HG02678 (cell line): ENCODE measurements around the gene RAD51B.
"Not testable (repeated sequence)": the region's sequence is repeated elsewhere in the genome, so short reads cannot be mapped to it uniquely, and the experiment has no call there.

Source experiments
- ATAC-seq: cut with Tn5 transposase; IDR thresholded peaks from one replicate; pipeline ENCODE4 v1.9.1; 2021; ENCODE audit warnings: mild to moderate bottlenecking, moderate library complexity; ENCODE audit not compliant: unreplicated experiment

Gene RAD51B

DNA sequence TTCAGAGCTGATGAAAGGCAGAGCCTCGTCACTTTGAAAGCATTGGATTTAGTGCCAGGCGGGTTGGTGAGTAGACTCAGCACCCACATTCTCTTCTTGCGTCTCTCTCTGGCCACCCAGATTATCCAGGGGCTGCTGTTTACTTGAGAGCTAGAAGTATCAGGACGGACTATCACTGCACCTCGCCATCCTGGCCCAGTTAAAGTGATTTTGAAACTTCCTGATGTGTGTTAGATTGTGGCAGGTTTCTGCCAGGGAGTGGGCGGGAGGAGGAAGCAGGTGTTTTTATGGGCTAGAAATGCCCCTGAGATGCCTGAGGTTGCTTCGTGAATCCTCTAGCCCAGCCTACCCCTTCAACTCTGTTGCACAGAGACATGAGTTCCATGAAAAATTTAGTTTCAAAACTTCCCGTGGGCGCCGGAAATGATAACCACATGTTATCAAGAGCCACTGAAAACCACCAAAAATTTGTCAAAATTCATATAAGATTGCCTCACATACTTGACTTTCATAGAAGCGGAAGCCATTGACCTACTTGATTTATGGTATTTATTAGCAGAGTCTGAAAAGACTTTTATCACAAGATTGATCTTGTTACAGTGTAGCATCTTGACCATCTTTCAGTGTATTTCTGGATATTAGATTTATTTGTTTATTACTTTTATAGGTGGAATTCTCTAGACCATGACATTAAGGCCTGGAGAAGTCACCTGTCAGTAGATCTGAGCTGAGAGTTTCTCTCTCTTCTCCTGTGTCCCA is 466.0 kb downstream of the RAD51B start:
- ATAC-seq: peak; percentile 41

DNA sequence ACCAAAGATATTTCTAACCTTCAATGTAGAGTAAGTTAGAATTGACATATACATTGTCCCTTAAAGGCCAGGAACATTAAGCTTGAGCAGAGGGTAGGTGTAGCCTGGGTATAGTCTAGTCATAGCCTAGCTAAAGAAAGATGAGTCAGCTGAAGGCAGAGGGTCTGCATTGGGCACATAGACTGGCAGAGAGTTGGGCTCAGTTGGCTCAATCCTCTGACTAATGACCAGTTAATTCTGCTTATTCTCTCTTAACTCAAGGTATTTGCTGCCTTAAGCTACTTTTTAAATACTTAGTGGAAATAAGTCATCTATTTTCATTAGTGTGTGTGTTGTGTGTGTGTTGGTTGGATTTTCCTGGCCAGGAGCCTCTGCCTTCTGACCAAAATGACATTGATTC is 467.1 kb downstream of the RAD51B start:
- ATAC-seq: no peak

DNA sequence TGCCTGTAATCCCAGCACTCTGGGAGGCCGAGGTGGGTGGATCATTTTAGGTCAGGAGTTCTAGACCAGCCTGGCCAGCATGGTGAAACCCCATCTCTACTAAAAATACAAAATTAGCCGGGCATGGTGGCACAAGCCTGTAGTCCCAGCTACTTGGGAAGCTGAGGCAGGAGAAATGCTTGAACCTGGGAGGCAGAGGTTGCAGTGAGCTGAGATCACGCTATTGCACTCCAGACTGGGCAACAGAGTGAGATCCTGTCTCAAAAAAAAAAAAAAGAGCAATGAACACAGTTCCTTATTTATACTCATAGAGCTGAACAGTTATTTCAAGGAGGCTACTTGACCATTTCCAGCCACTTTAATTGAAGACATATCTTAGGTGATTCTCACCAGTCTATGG is 469.9 kb downstream of the RAD51B start:
- not testable (repeated sequence) for ATAC-seq

DNA sequence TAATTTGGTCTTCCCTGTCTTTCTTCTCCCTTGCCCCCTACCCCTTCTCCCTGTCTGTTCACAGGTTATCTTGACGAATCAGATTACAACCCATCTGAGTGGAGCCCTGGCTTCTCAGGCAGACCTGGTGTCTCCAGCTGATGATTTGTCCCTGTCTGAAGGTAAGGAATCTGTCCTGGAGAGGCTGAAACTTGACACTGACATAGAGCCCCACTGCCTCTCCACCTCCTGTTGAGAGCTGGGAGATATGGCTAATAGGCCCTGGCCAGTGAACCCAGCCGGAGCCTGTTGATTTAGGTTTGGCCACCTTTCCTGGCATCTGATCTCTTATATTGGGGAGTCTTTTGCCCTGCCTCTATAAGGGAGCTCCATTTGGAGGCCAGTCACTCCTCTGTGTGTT is 472.2 kb downstream of the RAD51B start:
- ATAC-seq: no peak

DNA sequence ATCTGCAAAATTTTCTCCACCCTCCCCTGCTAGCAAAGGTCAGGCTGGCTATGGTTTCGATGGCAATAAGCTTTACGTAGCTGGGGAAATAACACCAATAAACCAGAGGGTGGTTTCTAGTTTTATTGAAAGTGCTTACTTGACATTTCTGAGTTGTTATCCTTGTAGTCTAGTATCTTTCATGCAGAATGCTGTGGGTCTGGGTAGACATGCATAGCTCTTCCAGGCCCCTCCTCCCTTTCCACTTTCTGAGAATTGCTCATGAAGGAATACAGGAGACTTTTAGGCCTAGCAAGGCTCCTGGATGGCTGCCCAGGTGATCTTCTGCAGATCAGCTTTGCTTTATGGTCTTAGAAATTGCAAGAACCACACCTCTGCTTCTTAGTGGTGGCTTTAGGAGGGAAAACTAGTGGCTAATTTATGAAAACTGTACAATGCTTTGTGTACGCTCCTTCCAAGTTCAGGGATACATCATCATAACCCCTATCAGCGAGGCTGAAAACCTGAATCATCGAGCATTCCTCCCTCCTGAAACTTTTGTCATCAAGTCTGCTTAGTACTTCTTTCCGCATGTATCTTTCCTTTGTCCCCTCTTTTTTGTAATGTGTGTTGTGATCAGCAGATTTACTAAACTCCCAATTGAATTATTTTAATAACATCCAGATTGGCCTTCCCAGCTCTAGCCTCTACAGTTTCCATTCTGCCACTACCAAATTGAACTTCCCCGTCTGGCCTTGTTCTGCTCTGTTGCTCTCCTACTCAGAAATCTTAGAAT is 473.0 kb downstream of the RAD51B start:
- no peak for ATAC-seq

DNA sequence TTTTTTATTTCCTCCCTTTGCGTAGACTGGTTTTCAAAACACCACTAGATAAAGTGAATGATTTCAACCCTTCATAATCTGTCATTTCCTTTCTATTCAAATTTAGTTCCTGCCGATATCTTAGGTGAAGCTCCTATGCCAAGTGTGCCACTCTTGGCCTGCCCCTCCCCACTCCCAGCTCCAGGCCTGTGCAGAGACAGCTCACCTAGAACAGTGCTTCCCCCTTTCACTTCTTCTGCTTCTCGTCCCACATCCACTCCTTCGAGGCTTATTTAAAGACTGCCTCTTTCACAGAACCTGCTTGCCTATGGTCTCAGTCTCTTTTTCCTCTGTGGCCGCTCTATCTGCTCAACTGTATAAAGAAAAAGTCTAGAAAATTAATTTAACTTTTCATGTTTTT is 473.8 kb downstream of the RAD51B start:
- no peak for ATAC-seq

DNA sequence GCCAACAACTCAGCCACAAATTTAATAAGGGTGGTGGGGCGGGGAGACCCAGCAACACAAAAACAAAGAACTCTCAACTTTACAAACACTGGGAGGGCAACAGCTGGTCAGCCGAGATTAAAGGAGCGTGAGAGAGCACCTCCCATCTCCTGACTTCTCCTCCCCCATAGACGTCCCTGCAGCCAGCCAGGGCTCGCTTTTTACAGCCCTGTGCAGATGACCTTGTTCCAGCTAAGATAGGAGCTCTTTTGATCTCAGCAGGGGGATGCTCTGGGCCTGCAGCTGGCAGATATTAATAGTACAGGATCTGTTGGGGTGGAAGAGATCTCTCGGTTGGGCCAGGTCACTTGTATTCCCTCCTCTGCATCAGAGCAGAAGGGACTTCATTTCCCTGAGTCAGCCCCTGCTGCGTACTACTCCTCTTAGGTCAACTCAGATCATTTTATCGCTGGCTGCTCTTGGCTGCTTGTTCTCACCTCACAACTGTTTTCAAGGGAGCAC is 475.8 kb downstream of the RAD51B start:
- ATAC-seq: no peak

DNA sequence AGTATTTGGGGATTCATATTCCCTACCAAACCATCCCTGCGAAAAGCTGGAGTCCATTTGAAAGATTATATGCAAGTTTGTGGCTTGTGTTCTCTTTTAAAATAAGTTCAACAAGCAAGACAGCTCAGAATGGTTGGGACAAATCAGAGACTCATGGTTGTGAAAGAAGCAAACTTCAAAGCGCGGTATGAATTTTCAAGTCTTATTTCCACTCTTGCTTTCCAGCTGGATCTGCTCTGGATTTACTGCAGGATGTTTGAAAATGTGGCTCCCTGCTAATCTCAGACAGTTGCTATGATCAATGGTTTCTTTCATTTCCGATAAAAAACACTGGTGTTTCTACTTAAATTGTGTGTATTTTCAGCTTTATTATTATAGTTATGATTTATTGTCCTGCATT is 477.5 kb downstream of the RAD51B start:
- no peak for ATAC-seq

DNA sequence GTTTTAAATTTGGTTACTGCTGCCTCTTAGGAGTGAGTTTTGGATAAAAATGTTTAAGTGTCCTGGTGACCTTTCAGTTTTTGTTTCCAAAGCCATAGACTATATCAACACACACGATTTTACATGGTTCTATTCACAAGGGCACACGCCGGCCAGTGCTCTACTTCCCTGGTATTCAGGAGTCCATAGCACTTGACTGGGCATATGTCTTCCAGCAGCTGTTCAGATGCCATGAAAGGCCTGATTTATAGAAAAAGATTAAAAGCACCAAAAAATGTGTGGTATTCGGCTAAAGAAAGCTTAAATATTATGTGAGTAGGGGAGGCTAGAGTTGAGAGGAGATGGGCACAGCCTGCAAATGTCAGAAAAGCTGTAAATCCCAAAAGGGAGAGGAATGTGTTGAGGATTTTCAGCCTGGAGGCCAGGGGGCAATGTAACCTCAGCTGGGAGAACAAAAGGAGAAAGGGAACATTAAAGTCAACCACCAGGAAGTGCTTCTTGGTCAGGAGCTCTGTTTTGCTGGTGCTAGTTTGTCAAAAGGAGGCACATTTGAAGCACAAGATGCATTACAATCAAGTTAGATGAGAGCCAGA is 478.4 kb downstream of the RAD51B start:
- no peak for ATAC-seq

DNA sequence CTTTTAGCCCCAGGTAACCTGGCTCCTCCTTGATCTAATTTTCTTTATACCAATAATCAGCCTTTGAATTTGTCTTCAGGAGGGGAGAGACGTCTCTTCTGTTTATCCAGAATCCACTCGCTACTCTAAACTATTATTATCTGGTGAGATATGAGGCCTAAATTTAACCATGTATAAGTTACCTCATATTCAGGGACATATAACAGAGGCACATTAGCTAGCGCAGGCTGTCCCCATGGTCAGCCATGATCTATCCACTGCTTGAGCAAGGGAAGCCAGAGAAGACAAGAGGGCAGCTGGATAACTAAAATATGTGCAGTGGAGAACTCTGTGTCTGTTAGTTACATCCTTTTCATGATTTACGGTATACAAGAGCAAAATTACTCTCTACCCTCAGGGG is 481.0 kb downstream of the RAD51B start:
- no peak for ATAC-seq

DNA sequence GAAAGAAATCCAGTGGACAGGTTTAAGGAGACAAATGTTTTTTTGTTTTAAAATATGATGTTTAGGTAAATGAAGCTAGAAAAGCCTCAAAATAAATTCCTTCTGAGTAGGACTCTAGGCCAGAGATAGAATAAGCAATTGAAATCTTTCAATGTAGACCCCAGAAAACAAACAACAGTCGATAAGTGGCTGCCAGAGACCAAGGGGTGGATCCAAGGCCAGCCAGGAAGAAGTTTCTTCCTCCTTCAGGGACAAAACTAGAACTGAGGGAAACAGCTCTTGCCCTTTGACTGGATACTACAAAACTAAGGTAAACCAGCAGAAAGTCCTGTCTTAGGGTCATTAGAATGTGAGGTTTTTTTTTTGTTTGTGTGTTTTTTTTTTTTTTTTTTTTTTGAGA is 481.6 kb downstream of the RAD51B start:
- ATAC-seq: no peak

DNA sequence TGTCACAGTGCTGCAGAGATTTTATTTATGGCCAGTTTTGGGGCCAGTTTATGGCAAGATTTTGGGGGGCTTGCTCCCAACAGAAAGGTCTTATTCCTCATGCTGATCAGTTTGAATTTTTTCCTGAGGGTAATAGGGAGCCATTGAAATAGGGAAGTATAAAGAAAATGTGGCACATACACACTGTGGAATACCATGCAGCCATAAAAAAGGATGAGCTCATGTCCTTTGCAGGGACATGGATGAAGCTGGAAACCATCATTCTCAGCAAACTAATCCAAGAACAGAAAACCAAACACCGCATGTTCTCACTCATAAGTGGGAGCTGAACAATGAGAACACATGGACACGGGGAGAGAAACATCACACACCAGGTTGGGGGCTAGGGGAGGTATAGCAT is 483.4 kb downstream of the RAD51B start:
- not testable (repeated sequence) for ATAC-seq

DNA sequence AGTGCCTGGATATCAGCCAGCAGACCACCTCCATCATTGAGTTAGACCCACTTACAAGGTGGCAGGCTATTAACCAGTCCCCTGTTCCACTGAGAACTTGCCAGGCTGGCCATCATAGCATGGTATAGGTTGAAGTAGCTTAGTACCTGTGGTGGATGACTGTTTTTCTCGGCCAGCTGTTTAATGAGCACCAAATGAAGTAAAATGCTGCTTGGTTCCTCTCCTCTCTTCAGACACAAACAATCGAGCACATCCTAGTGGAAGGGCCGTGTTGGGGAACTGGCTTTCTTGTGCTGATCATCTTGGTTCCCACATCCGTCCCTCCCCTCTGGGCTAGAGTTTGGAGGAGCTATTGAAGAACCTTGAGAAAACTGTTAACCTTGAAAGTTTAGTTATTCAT is 486.2 kb downstream of the RAD51B start:
- no peak for ATAC-seq

DNA sequence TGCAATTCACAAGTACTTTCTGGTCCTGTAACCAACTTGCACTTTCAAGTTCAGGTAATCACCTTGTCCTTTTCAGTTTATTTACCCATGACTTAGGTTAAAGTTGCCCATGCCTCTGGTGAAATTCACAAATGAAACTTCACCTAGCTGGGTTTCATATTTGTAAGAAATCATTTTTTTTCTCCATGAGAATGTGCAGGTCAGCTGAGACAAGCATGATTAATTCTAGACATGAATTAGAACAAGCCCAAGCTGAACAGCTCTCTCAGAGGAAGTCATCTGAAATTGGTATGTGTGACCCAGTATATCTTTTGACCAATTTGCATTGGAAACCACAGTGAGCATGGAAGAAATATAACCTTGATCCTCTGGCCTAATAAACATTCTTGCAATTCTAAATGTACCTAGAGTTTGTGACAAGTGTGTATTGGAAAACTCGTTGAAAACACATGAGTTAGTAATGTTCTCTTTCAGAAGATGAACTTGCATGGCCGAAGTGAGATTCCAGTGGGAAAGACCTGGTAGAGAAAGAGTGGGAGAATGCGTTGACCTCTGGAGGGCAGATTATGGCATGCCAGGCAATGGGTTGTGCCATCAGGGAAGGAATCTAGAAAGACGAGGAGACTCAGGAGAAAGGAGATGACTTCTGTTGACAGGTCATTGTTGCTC is 486.8 kb downstream of the RAD51B start:
- no peak for ATAC-seq

DNA sequence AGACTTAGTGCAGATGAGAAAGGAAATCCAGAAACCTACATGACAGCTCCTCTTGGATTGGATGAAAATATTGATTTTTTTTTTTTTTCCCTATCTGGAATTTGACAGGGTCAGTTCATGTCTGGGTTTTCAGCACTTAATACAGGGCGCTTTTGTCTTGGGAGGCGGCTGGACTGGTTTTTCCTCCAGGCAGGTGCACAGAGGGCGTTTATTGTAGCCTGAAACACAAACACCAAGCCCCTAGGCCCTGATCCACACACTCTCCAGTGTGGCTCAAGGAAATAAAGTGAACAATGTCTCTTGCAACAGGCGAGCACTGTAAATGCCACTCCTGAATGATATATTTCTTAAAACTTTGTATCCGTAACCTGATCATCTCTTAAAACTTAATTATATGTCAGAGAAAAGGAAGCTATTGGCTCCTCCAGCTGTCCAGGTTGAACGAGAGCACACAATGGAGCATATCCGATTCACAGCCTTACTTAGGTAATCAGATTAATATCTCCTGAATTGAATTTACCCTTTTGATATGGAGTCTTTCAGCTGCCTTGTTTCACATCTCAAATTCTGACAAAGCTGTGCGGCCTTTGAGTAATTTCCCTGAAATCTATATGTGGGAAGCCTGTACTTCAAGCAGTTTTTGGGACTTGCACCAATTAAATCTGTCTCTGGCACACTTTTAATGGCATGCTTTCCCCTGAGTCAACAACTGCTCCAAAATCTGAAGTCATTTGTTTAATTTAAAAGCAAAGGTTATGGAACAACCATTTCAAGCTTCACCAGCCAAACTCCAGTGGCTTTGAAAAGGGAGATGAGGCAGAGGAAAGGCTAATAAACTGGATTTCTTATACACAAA is 487.6 kb downstream of the RAD51B start:
- ATAC-seq: no peak

DNA sequence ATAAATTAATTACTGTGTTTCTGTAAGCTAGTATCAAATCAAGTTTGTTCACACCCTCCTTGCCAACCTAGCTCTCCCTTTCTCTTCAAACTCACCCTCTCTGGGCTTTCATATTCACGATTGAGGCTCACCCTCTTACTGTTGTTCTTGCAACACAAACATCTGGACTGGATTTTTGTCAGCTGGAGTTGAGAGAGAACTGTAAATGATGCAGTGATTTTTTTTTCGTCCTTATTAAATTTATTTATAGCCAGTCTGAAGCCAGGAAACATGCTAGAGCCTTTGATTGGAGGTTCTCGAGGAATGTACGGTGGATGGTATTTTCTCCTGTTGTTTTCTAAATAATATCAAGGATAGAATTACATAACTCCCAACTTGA is 488.2 kb downstream of the RAD51B start:
- no peak for ATAC-seq

DNA sequence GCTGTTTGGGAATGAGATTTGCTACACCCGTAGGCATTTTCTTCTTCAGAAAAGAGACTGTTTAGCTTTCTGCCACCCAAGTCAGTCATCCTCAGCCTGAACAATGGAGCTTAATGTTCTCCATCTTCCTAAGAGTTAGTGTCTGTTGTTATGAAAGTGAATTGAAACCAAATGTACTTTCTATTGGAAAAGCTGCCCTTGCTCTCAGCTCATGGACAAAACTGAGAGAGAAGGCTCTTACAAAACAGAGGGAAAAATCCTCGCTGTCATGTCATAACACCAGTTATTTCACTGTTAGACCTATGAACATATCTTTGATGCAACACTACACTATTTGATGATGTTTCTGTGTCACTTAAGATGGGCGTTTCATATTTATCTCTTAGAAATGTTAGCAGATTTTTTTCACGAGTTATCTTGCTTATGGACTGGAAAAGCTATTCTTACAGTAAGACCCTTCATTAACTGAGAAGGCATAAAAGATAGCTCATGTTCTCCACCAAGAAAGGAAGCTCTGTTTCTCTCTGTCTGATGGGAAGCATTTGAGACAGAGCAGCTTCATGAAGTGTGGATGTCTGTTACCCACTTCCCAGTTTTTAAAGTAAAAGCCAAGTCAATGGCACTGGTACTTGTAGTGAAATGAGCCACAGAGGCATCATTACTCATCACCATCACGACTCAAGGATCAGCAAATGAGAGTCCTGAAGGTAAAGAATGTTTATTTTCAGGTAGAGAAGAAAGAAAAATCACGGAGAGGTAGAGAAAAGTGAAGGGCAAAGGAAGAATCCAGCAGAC is 489.3 kb downstream of the RAD51B start:
- ATAC-seq: no peak

DNA sequence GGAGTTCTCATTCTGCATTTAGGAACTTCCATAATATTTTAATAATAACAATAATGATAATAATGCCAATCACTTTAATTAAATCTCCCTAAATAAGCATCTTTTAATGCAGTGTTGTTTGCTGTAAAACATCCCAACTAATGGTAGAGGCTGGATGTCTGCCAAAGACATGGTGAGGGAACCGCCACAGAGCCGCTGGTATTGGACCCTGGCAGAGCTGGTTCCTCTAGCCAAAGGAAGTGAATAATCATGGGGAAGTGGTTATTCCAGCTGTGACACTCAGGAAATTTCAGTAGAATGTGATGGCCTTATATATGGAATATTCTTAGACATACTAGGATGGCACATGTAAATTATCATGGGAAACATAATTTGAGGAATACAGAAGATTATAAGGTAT is 490.0 kb downstream of the RAD51B start:
- no peak for ATAC-seq

DNA sequence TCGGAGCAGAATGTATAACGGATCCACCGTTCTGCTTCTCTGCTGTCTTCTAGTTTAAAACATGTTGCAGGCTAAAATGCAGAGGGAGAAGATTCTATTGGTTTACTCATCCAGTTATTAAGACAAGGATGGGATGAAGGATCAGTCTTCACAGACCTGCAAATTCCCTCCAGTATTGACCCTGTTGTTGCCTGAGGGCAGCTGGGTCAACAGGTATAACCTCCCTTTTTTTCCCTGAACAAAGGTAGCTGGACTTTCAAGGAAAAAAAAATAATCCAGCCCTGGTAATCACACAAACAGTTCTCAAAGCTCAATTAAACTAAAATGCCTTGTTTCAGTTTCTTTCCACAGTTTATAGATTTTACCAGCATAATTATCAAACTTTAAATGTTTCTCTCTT is 492.7 kb downstream of the RAD51B start:
- ATAC-seq: no peak
